Measurements from ENCODE around the gene UTS2B.
"Not testable (repeated sequence)": the region's sequence is repeated elsewhere in the genome, so short reads cannot be mapped to it uniquely, and the experiment has no call there.

Gene UTS2B

GRCh38 chr3:191246034-191246433 is 84.3 kb downstream of the UTS2B start:
- not testable (repeated sequence) for DNase-seq (ENCODE audit: extremely low read depth in 1 of 2, low read depth in 1 of 2)

GRCh38 chr3:191244242-191244867 is 86.0 kb downstream of the UTS2B start:
- no peak for DNase-seq (ENCODE audit: extremely low read depth in 1 of 2, low read depth in 1 of 2)

- no peak for DNase-seq (ENCODE audit: extremely low read depth in 1 of 2, low read depth in 1 of 2)
Observed at GRCh38 chr3:191240486-191240885, 89.8 kb downstream of the UTS2B start.

DNA sequence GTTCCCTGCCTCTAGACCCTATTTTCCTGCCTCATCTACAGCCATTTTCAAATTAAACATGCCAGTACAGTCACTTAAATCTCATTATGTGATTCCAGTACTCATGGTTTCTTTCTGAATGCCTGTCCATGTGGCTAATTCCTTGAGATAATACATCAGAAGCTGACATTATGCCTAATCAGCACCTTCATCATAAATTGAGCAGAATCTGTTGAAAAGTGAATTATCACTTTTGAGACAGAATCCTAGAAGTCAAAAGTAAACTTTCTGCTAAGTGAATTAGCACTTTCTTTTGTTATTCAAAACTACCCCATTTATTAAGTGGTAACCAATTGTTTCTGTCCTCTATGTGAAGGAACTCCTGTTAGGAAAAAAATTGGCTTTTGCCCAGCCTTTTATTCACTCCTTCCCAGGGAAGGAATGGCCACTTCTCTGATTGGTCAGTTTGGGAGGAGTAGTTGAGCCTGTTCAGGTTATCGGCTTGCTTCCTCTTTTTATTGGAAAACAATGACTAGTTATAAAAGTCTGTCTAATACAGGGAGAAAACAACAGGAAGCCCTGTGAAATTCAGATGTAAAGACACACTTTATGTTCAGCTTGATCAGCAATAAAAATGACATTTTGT is 90.8 kb downstream of the UTS2B start:
- no peak for DNase-seq (ENCODE audit: extremely low read depth in 1 of 2, low read depth in 1 of 2)

GRCh38 chr3:191238321-191238817 is 92.0 kb downstream of the UTS2B start:
- no peak for DNase-seq (ENCODE audit: extremely low read depth in 1 of 2, low read depth in 1 of 2)

DNA sequence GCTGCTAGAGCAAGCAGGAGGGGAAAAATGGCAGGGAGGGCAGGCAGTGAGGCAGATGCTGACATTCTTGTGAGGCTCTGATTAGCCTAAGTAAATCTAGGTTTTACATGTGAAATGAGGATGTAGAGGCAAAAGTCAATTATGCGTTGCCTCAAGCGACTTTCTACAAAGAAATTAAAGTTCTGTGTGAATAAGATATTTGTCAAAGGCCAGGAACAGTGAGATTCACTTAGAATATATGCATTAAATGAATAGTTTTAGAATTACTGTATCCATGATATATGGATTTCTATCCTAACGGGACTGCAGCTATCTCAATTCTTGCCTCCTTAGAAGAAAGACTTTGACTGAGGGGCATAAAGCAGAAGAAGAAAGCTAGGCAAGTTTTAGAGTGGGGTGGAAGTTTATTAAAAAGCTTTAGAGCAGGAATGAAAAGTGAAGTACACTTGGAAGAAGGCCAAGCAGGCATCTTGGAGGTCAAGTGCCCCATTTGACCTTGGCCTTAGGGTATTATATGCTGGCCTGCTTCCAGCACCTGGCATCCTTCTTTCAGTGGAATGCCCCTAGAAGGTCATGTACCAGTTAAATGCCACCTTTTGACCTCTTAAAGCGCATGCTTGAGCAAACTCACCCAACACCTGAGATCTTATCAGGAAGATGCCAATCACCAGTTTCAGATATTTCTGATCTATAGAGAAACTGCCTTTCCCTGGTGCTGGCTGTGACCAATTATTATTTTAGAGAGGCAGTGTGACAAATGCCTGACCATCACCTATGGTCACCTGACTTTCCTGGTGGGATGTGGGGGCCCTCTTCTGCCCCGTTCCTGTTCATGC is 93.1 kb downstream of the UTS2B start:
- DNase-seq (ENCODE audit: extremely low read depth in 1 of 2, low read depth in 1 of 2) = no peak

DNA sequence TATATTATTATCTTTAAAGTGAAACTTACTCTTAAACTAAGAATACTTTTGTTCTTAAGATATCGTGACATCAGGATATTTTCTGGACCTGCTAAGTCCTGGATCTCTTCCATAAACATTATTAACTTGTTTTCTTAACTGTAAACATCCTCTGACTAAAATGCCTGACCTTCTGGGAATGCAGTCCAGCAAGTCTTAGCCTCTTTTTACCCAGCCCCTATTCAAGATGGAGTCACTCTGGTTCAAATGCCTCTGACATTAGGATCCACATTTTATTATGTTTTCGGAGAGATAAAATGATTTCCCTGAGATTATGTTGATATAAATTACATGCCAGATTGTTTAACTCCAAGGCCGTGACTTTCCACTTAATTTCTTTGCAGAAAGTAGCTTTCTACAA is 93.7 kb downstream of the UTS2B start:
- DNase-seq (ENCODE audit: extremely low read depth in 1 of 2, low read depth in 1 of 2) = no peak

GRCh38 chr3:191235331-191236314 is 94.7 kb downstream of the UTS2B start:
- DNase-seq (ENCODE audit: extremely low read depth in 1 of 2, low read depth in 1 of 2) = no peak

- no peak for DNase-seq (ENCODE audit: extremely low read depth in 1 of 2, low read depth in 1 of 2)
Observed at GRCh38 chr3:191234216-191234615, 96.1 kb downstream of the UTS2B start.

DNA sequence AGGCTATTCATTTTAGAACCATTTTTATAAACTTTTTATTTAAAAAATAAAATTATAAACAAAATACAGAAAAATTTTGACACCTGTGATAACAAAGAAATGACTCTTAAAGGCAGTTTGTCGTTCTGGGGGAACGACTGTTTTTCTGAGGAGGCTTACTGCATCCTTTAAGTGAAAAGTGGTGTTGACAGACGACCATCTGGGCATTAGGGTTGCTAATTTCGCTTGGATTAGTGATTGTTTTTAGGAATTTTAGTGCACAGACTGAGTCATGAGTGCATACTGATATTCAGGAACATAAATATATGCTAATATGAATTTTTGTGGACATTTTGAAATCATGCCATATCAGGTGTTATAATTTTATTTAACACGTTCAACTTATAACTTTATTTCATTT is 102.8 kb downstream of the UTS2B start:
- no peak for DNase-seq (ENCODE audit: extremely low read depth in 1 of 2, low read depth in 1 of 2)

DNA sequence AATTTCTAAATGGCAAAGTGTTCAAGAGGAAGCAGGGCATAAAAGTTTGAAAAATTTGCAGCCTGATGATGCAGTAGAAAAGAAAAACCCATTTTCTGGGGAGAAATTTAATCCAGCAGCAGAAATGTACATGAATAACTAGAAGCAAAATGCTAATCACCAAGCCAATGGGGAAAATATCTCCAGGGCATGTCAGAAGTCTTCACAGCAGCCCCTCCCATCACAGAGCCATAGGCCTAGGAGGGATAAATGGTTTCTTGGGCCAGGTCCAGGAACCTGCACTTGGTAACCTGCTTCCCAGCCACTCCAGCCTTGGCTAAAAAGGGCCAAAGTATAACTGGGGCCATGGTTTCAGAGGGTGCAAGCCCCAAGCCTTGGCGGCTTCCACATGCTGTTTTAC is 108.7 kb downstream of the UTS2B start:
- no peak for DNase-seq (ENCODE audit: extremely low read depth in 1 of 2, low read depth in 1 of 2)

DNA sequence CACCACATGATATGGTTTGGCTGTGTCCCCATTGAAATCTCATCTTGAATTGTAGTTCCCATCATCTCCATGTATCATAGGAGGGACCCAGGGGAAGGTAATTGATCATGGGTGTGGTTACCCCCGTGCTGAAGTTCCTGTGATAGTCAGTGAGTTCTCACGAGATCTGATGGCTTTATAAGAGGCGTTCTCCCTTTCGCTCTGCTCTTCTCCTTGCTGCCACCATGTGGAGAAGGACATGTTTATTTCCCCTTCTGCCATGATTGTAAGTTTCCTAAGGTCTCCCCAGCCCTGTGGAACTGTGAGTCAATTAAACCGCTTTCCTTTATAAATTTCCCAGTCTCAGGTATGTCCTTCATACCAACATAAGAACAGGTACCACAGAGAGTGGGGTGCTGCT is 109.4 kb downstream of the UTS2B start:
- no peak for DNase-seq (ENCODE audit: extremely low read depth in 1 of 2, low read depth in 1 of 2)

- no peak for DNase-seq (ENCODE audit: extremely low read depth in 1 of 2, low read depth in 1 of 2)
Observed at GRCh38 chr3:191217301-191217700, 113.0 kb downstream of the UTS2B start.

Measured in stimulated activated CD8-positive, alpha-beta memory T cell treated with anti-CD3 and anti-CD28 coated beads, Interleukin-7, amount 100 ng/mL, for 48 hours (primary cell).